HepG2 (cell line): ENCODE results near the gene GUK1. TPM values are rescaled to one million over a fixed set of nuclear protein-coding genes. Genes with fewer than 3 reads are reported as not detected.

ENCODE experiments used
- AGO1 ChIP-seq: fragments of 200-400 bp; formaldehyde crosslinking; IDR thresholded peaks from 2 replicates; pipeline ENCODE4 v1.6.1; 2017; ENCODE audit warnings: mild to moderate bottlenecking, low read depth, low read length, moderate library complexity; ENCODE audit not compliant: poor library complexity, severe bottlenecking
- EZH2 ChIP-seq: conservative IDR thresholded peaks from 2 replicates; pipeline ENCODE4 v1.6.1; 2012; ENCODE audit warnings: mild to moderate bottlenecking, low read depth, low read length, moderate library complexity
- FOXK2 ChIP-seq: fragments of 450-650 bp; IDR thresholded peaks from 2 replicates; pipeline ENCODE4 v1.6.1; 2016
- IRF1 ChIP-seq: sonication (generic); formaldehyde crosslinking; IDR thresholded peaks from 2 replicates; pipeline ENCODE4 v1.4.0; 2020; ENCODE audit warnings: low read depth, mild to moderate bottlenecking, missing genetic modification reagents
- ISL2 ChIP-seq: sonication (generic); formaldehyde crosslinking; IDR thresholded peaks from 2 replicates; pipeline ENCODE4 v1.5.0; 2020; ENCODE audit warnings: missing genetic modification reagents
- KDM4B ChIP-seq: sonication (generic); formaldehyde crosslinking; IDR thresholded peaks from 2 replicates; pipeline ENCODE4 v1.4.0; 2020; ENCODE audit warnings: missing genetic modification reagents
- MAFF ChIP-seq: IDR thresholded peaks from 2 replicates; pipeline ENCODE4 v1.6.1; 2011; ENCODE audit warnings: low read depth, low read length, improper control_type of control experiment
- MXD4 ChIP-seq: IDR thresholded peaks from 2 replicates; pipeline ENCODE4 v1.6.1; 2016; ENCODE audit warnings: mild to moderate bottlenecking, missing biosample characterization, missing genetic modification reagents
- NFE2L2 ChIP-seq: fragments of 150-350 bp; IDR thresholded peaks from 2 replicates; pipeline ENCODE4 v1.6.1; 2014; ENCODE audit warnings: low read length
- PAWR ChIP-seq: sonication (generic); formaldehyde crosslinking; IDR thresholded peaks from 2 replicates; pipeline ENCODE4 v1.4.0; 2020; ENCODE audit warnings: missing genetic modification reagents, mild to moderate bottlenecking, borderline replicate concordance
- RELA ChIP-seq: sonication (generic); formaldehyde crosslinking; IDR thresholded peaks from 2 replicates; pipeline ENCODE4 v1.4.0; 2020; ENCODE audit warnings: missing genetic modification reagents
- SP1 ChIP-seq, 2 experiments: fragments of 450-650 bp in 1 of 2; sonication (generic) in 1 of 2; formaldehyde crosslinking in 1 of 2; IDR thresholded peaks; 2 replicates each; pipeline versions ENCODE4 v1.4.0 to v1.6.1; 2016 to 2020; ENCODE audit warnings: missing genetic modification reagents in 1 of 2
- SRY ChIP-seq: sonication (generic); formaldehyde crosslinking; IDR thresholded peaks from 2 replicates; pipeline ENCODE4 v1.8.0; 2022; ENCODE audit warnings: mild to moderate bottlenecking, missing genetic modification reagents
- THAP11 ChIP-seq: IDR thresholded peaks from 2 replicates; pipeline ENCODE4 v1.6.1; 2016; ENCODE audit warnings: missing biosample characterization, missing genetic modification reagents
- TOPORS ChIP-seq: sonication (generic); formaldehyde crosslinking; IDR thresholded peaks from 2 replicates; pipeline ENCODE4 v1.8.0; 2023; ENCODE audit warnings: mild to moderate bottlenecking, missing genetic modification reagents
- UBTF ChIP-seq: sonication (generic); formaldehyde crosslinking; IDR thresholded peaks from 2 replicates; pipeline ENCODE4 v1.4.0; 2020; ENCODE audit warnings: mild to moderate bottlenecking, missing genetic modification reagents
- YY1 ChIP-seq: IDR thresholded peaks from 2 replicates; pipeline ENCODE4 v1.6.1; 2011; ENCODE audit warnings: low read length, low read depth, moderate library complexity, mild to moderate bottlenecking; ENCODE audit not compliant: insufficient read depth, insufficient replicate concordance
- ZBTB21 ChIP-seq: sonication (generic); formaldehyde crosslinking; IDR thresholded peaks from 2 replicates; pipeline ENCODE4 v1.4.0; 2020; ENCODE audit warnings: missing genetic modification reagents
- ZMAT3 ChIP-seq: sonication (generic); formaldehyde crosslinking; conservative IDR thresholded peaks from 2 replicates; pipeline ENCODE4 v1.7.0; 2021; ENCODE audit warnings: missing genetic modification reagents
- ZNF101 ChIP-seq: sonication (generic); formaldehyde crosslinking; IDR thresholded peaks from 2 replicates; pipeline ENCODE4 v1.4.0; 2020; ENCODE audit warnings: mild to moderate bottlenecking, low read depth, missing genetic modification reagents, borderline replicate concordance
- ZNF337 ChIP-seq: sonication (generic); formaldehyde crosslinking; IDR thresholded peaks from 2 replicates; pipeline ENCODE4 v1.5.1; 2020; ENCODE audit warnings: missing genetic modification reagents, low read depth, mild to moderate bottlenecking, borderline replicate concordance
- ZNF354B ChIP-seq: sonication (generic); formaldehyde crosslinking; IDR thresholded peaks from 2 replicates; pipeline ENCODE4 v1.8.0; 2022; ENCODE audit warnings: mild to moderate bottlenecking, missing genetic modification reagents
- ZNF629 ChIP-seq: sonication (generic); formaldehyde crosslinking; conservative IDR thresholded peaks from 2 replicates; pipeline ENCODE4 v1.5.0; 2020; ENCODE audit warnings: missing genetic modification reagents
- ZNF737 ChIP-seq: sonication (generic); formaldehyde crosslinking; IDR thresholded peaks from 2 replicates; pipeline ENCODE4 v1.5.0; 2020; ENCODE audit warnings: missing genetic modification reagents, mild to moderate bottlenecking, borderline replicate concordance
- ZNF772 ChIP-seq: sonication (generic); formaldehyde crosslinking; IDR thresholded peaks from 2 replicates; pipeline ENCODE4 v1.5.0; 2020; ENCODE audit warnings: mild to moderate bottlenecking, missing genetic modification reagents
- ZNF775 ChIP-seq: sonication (generic); formaldehyde crosslinking; IDR thresholded peaks from 2 replicates; pipeline ENCODE4 v1.4.0; 2020; ENCODE audit warnings: missing genetic modification reagents, mild to moderate bottlenecking, moderate library complexity, borderline replicate concordance
- ZNF839 ChIP-seq: sonication (generic); formaldehyde crosslinking; IDR thresholded peaks from 2 replicates; pipeline ENCODE4 v1.4.0; 2020; ENCODE audit warnings: missing genetic modification reagents, mild to moderate bottlenecking, borderline replicate concordance
- ZNF850 ChIP-seq: sonication (generic); formaldehyde crosslinking; conservative IDR thresholded peaks from 2 replicates; pipeline ENCODE4 v1.9.0; 2021; ENCODE audit warnings: mild to moderate bottlenecking, missing genetic modification reagents
- polyA plus RNA-seq, 8 experiments: library from polyadenylated mRNA; depleted of rRNA in 3 of 8; stranded (reverse) in 7 of 8; unstranded in 1 of 8; fragments of >200 nt; fragmentation: Illumina TruSeq in 4 of 8; extraction: Trizol in 4 of 8; gene quantifications; 2 replicates each; pipeline versions ENCODE4 v1.2.1 to v1.2.3, GENCODE V29; 2011 to 2016; ENCODE audit warnings: low read depth in 4 of 8, missing spikeins in 1 of 8, mixed read lengths in 1 of 8; ENCODE audit not compliant: insufficient read depth in 1 of 8
- total RNA-seq, 5 experiments: library from RNA; depleted of rRNA; stranded (reverse); fragments of >200 nt; fragmentation: Illumina TruSeq; extraction: Trizol; gene quantifications; 2 replicates each; pipeline ENCODE4 v1.2.3, GENCODE V29; 2016; ENCODE audit warnings: low read depth in 1 of 5

GUK1 gene
- total and polyA plus RNA-seq, 2 of the 13 experiments (the other 11 are each of a cell fraction or from before 2014, with no cell fraction given) = 116 to 154 TPM

- no peak for TF ChIP-seq ZNF101 (CRISPR knock-in tag)
- TF ChIP-seq FOXK2 = no peak
- TF ChIP-seq ISL2 (CRISPR knock-in tag) = no peak; the same call in 1 of the 2 replicates
- peak; percentile 99 for TF ChIP-seq ZBTB21 (CRISPR knock-in tag)
- TF ChIP-seq EZH2 = no peak
- no peak for TF ChIP-seq IRF1 (CRISPR knock-in tag)
- TF ChIP-seq UBTF (CRISPR knock-in tag) = peak; percentile 79
- TF ChIP-seq ZNF737 (CRISPR knock-in tag) = no peak
- peak; percentile 93 for TF ChIP-seq ZNF772 (CRISPR knock-in tag)
- TF ChIP-seq NFE2L2 = no peak
- TF ChIP-seq MAFF = no peak
- TF ChIP-seq TOPORS = no peak
- 0 out of 2 replicates have a peak, but pooled peaks have one; percentile 28 for TF ChIP-seq ZMAT3 (CRISPR knock-in tag)
- TF ChIP-seq ZNF775 (CRISPR knock-in tag) = 0 out of 2 replicates have a peak, but pooled peaks have one; percentile 55
- no peak for TF ChIP-seq AGO1
- no peak for TF ChIP-seq RELA (CRISPR knock-in tag)
- no peak for TF ChIP-seq ZNF629
- 0 out of 2 replicates have a peak, but pooled peaks have one; percentile 62 for TF ChIP-seq ZNF839 (CRISPR knock-in tag)
- no peak for TF ChIP-seq ZNF337 (CRISPR knock-in tag)
- TF ChIP-seq SRY = peak; percentile 38; the same call in 1 of the 2 replicates
- TF ChIP-seq MXD4 (CRISPR knock-in tag) = peak; percentile 47; the same call in 1 of the 2 replicates
- peak; percentile 92 for TF ChIP-seq THAP11 (CRISPR knock-in tag)
- 0 out of 2 replicates have a peak, but pooled peaks have one; percentile 36 for TF ChIP-seq SP1 (IDR thresholded peaks at IDR 0.05)
- TF ChIP-seq SP1 (CRISPR knock-in tag; IDR thresholded peaks at IDR 0.05) = peak; percentile 96
- TF ChIP-seq ZNF850 = no peak
- TF ChIP-seq PAWR = no peak
- no peak for TF ChIP-seq ZNF354B (CRISPR knock-in tag)
- TF ChIP-seq YY1 = no peak
- no peak for TF ChIP-seq KDM4B
Observed at GRCh38 chr1:228139931-228140723, at the start of gene GUK1 (continued).
